ENCODE results near the gene FGF11. TPM values are rescaled to one million over a fixed set of nuclear protein-coding genes. Genes with fewer than 3 reads are reported as not detected.
A peak's percentile ranks its signal among the peaks of the same experiment; 100 is the strongest.

The FGF11 gene
- polyA plus RNA-seq, 2 of the 4 experiments (the other 2 are of a cell fraction) = 1.4 to 1.8 TPM

- FAIRE-seq = no peak
- WGBS (ENCODE audit: missing lambda C conversion rate) = 97% methylated on average over 4 of the region's 4 CpGs
- H3K27ac ChIP-seq = no peak overlapping the region
- TF ChIP-seq, protein P1, sequence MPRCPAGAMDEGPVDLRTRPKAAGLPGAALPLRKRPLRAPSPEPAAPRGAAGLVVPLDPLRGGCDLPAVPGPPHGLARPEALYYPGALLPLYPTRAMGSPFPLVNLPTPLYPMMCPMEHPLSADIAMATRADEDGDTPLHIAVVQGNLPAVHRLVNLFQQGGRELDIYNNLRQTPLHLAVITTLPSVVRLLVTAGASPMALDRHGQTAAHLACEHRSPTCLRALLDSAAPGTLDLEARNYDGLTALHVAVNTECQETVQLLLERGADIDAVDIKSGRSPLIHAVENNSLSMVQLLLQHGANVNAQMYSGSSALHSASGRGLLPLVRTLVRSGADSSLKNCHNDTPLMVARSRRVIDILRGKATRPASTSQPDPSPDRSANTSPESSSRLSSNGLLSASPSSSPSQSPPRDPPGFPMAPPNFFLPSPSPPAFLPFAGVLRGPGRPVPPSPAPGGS (IDR thresholded peaks at IDR 0.05) = no peak
- no peak for TF ChIP-seq ELK1 (IDR thresholded peaks at IDR 0.05; ENCODE audit: low read depth, low read length)
- no peaks in the 10 kb centered on the region for H3K9me3 ChIP-seq
- no peak for ATAC-seq
- H3K4me1 ChIP-seq = peaks cover 20% of the 10 kb centered on the region; the same call in 1 of the 3 replicates
- no peak for DNase-seq (ENCODE audit: low read depth in 1 of 2, low spot score in 1 of 2)
- POLR2A ChIA-PET = interaction anchor here (2.9 kb wide), 1 partner anchor 7 kb away, joined by 26 read pairs; the partner anchor contains the start of gene TMEM256
- no peak overlapping the region for H3K4me3 ChIP-seq
- no peak overlapping the region for H3K4me2 ChIP-seq
- CTCF ChIA-PET = interaction anchor here (1.4 to 17.1 kb wide), 3 partner anchors 40 to 42 kb away, joined by 6 to 139 read pairs (median 34); partner anchors contain the start of genes KCTD11 and TMEM95
These were observed 43.2 kb upstream of the FGF11 start for GRCh38 chr17:7396147-7396546.

DNA sequence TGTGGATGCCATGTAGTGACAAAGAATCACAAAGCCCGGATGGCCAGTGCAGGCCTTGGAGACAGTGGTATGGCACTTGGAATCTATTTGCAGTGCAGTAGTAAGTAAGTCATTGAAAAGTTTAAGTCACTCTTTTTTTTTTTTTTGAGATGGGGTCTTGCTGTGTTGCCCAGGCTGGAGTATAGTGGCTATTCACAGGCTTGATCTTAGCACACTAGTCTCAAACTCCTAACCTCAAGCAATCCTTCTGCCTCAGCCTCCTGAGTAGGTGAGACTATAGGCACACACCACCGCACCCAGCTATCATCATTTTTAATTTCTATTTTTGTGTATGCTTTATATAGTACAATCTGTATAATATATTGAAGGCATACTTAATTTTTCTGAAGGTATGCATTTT, 40.7 kb upstream of the FGF11 start:
- no peak for DNase-seq (ENCODE audit: low read depth in 1 of 2, low spot score in 1 of 2)
- Histone ChIP-seq H3K9me3 (no peaks in the 10 kb centered on the region), H3K4me1 (peaks cover 24% of the 10 kb centered on the region), H3K4me2 (no peak overlapping the region), H3K27ac (no peak overlapping the region), H3K4me3 (no peak overlapping the region)
- WGBS (ENCODE audit: missing lambda C conversion rate) = 79% methylated on average over 2 of the region's 2 CpGs
- ChIA-PET POLR2A (interaction anchor here (0.7 to 0.9 kb wide), 2 partner anchors 38 to 45 kb away, joined by 3 to 4 read pairs; no protein-coding TSS in a partner anchor), CTCF (interaction anchor here (0.8 to 4.9 kb wide), 9 partner anchors 10 to 162 kb away, joined by 3 to 34 read pairs (median 6); partner anchors contain the start of gene TMEM95)
- no peak for TF ChIP-seq RFX5 (IDR thresholded peaks at IDR 0.05)
- TF ChIP-seq GATA3 (IDR thresholded peaks at IDR 0.05; ENCODE audit: borderline replicate concordance) = no peak
- TF ChIP-seq CHD2 (IDR thresholded peaks at IDR 0.05; ENCODE audit: low read length, partially characterized antibody) = no peak
- no peak for TF ChIP-seq NFE2L2 (conservative IDR thresholded peaks at IDR 0.05; ENCODE audit: low read length)
- no peak for TF ChIP-seq HOXB5 (CRISPR knock-in tag; IDR thresholded peaks at IDR 0.05)
- TF ChIP-seq, protein P1 (IDR thresholded peaks at IDR 0.05) = no peak
- TF ChIP-seq EP300 (IDR thresholded peaks at IDR 0.05) = no peak
- no peak for ATAC-seq
- FAIRE-seq = no peak

GRCh38 chr17:7403043-7403726, 36.1 kb upstream of the FGF11 start:
- POLR2A ChIA-PET = interaction anchor here (0.6 to 2.4 kb wide), 19 partner anchors 8 to 617 kb away, joined by 3 to 26 read pairs (median 5); partner anchors contain the start of genes CHRNB1, KCTD11, MPDU1 and PLSCR3
- H3K4me2 ChIP-seq = peak overlapping the region; percentile 78
- peak overlapping the region; percentile 88 for H3K4me3 ChIP-seq
- 20% methylated on average over 15 of the region's 16 CpGs for WGBS (ENCODE audit: missing lambda C conversion rate)
- TF ChIP-seq ZNF302 (CRISPR knock-in tag; IDR thresholded peaks at IDR 0.05) (no peak), CTCF (IDR thresholded peaks at IDR 0.05) (no peak), ZSCAN20 (CRISPR knock-in tag; IDR thresholded peaks at IDR 0.05) (no peak), NR3C1 (IDR thresholded peaks at IDR 0.05) (no peak), MAX (IDR thresholded peaks at IDR 0.05) (no peak), POLR2A (IDR thresholded peaks at IDR 0.05; ENCODE audit: low read length) (no peak), ZFP36 (IDR thresholded peaks at IDR 0.05; ENCODE audit: borderline replicate concordance, partially characterized antibody) (no peak), HOXB5 (CRISPR knock-in tag; IDR thresholded peaks at IDR 0.05) (no peak), GATA3 (IDR thresholded peaks at IDR 0.05; ENCODE audit: borderline replicate concordance) (no peak), POLR2AphosphoS2 (conservative IDR thresholded peaks at IDR 0.05; ENCODE audit: low read length) (no peak), RFX5 (IDR thresholded peaks at IDR 0.05) (no peak), CHD4 (IDR thresholded peaks at IDR 0.05; ENCODE audit: borderline replicate concordance) (no peak), NFE2L2 (conservative IDR thresholded peaks at IDR 0.05; ENCODE audit: low read length) (no peak), CBX8 (IDR thresholded peaks at IDR 0.05) (no peak), RCOR1 (IDR thresholded peaks at IDR 0.05; ENCODE audit: low read depth, low read length) (no peak), EHF (CRISPR knock-in tag; IDR thresholded peaks at IDR 0.05) (no peak), HOXB13 (CRISPR knock-in tag; IDR thresholded peaks at IDR 0.05; ENCODE audit: low read depth) (no peak), BHLHE40 (IDR thresholded peaks at IDR 0.05; ENCODE audit: low read depth, low read length) (no peak)
- TF ChIP-seq, protein P2, sequence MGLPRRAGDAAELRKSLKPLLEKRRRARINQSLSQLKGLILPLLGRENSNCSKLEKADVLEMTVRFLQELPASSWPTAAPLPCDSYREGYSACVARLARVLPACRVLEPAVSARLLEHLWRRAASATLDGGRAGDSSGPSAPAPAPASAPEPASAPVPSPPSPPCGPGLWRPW (IDR thresholded peaks at IDR 0.05) = no peak
- peak; percentile 15 to 27; a peak in 5 of 6 replicates for ATAC-seq
- no peaks in the 10 kb centered on the region for H3K9me3 ChIP-seq
- DNase-seq (ENCODE audit: low read depth in 1 of 2, low spot score in 1 of 2) = peak in 1 of 2 experiments; percentile 38
- peak; percentile 74 for FAIRE-seq
- H3K27ac ChIP-seq = peak overlapping the region; percentile 73 to 86
- CTCF ChIA-PET = interaction anchor here (0.5 to 3.4 kb wide), 19 partner anchors 8 to 1072 kb away, joined by 3 to 29 read pairs (median 3); partner anchors contain the start of genes PLSCR3, SAT2, SENP3 and SLC2A4
- peaks cover 28% of the 10 kb centered on the region for H3K4me1 ChIP-seq
